K562 (cell line): ENCODE measurements around the gene ZNF774. TPM values are rescaled to one million over a fixed set of nuclear protein-coding genes. Genes with fewer than 3 reads are reported as not detected.
A peak's percentile ranks its signal among the peaks of the same experiment; 100 is the strongest.

Source experiments
- DNMT1 ChIP-seq: fragments of 450-650 bp; IDR thresholded peaks from 2 replicates; pipeline ENCODE4 v1.6.1; 2016; ENCODE audit warnings: antibody characterized with exemption, mild to moderate bottlenecking
- E2F3 ChIP-seq: fragments of 250-450 bp; sonication (Bioruptor Pico); IDR thresholded peaks from 2 replicates; pipeline ENCODE4 v1.4.0; 2020; ENCODE audit warnings: mild to moderate bottlenecking
- ELF1 ChIP-seq: fragments of 200-800 bp; sonication (Bioruptor generic); IDR thresholded peaks from 2 replicates; pipeline ENCODE4 v1.6.1; 2016; ENCODE audit warnings: missing genetic modification characterization, missing compliant biosample characterization
- EP400 ChIP-seq: fragments of 450-650 bp; IDR thresholded peaks from 2 replicates; pipeline ENCODE4 v1.6.1; 2017; ENCODE audit warnings: antibody characterized with exemption, mild to moderate bottlenecking, moderate library complexity
- ETV6 ChIP-seq, 3 experiments: fragments of 150-350 bp in 1 of 3; sonication (generic) in 1 of 3; formaldehyde crosslinking in 1 of 3; IDR thresholded peaks; 2 replicates each; pipeline versions ENCODE4 v1.6.1 to v1.8.0; 2014 to 2022; ENCODE audit warnings: borderline replicate concordance in 2 of 3, low read depth in 2 of 3, antibody characterized with exemption in 1 of 3, low read length in 1 of 3, mild to moderate bottlenecking in 1 of 3, missing genetic modification reagents in 1 of 3
- FOXK2 ChIP-seq, 2 experiments: fragments of 450-650 bp; IDR thresholded peaks in 1 of 2; conservative IDR thresholded peaks in 1 of 2; 2 replicates each; pipeline ENCODE4 v1.6.1; 2016; ENCODE audit warnings: low read depth in 2 of 2, mild to moderate bottlenecking in 1 of 2
- KLF1 ChIP-seq: fragments of 450-650 bp; IDR thresholded peaks from 2 replicates; pipeline ENCODE4 v1.6.1; 2016; ENCODE audit warnings: missing genetic modification characterization, missing compliant biosample characterization
- LCOR ChIP-seq: sonication (generic); formaldehyde crosslinking; IDR thresholded peaks from 2 replicates; pipeline ENCODE4 v1.8.0; 2022; ENCODE audit warnings: mild to moderate bottlenecking, missing genetic modification reagents
- MAFF ChIP-seq: IDR thresholded peaks from 2 replicates; pipeline ENCODE4 v1.6.1; 2012; ENCODE audit warnings: low read length, improper control_type of control experiment
- MEIS2 ChIP-seq: fragments of 450-650 bp; IDR thresholded peaks from 2 replicates; pipeline ENCODE4 v1.6.1; 2014; ENCODE audit warnings: mild to moderate bottlenecking; ENCODE audit not compliant: partially characterized antibody
- PYGO2 ChIP-seq: fragments of 450-650 bp; IDR thresholded peaks from 2 replicates; pipeline ENCODE4 v1.6.1; 2016; ENCODE audit warnings: mild to moderate bottlenecking, missing genetic modification characterization, moderate library complexity, missing compliant biosample characterization
- SAP30 ChIP-seq: fragments of 200-600 bp; sonication (generic); IDR thresholded peaks from 2 replicates; pipeline ENCODE4 v1.6.1; 2012; ENCODE audit warnings: borderline replicate concordance, low read depth, mild to moderate bottlenecking, moderate library complexity, low read length, control low read depth, inconsistent platforms; ENCODE audit not compliant: insufficient read depth, poor library complexity, severe bottlenecking
- SMAD1 ChIP-seq: fragments of 150-350 bp; IDR thresholded peaks from 2 replicates; pipeline ENCODE4 v1.6.1; 2014; ENCODE audit warnings: low read length, low read depth; ENCODE audit not compliant: partially characterized antibody
- SP1 ChIP-seq: sonication (generic); formaldehyde crosslinking; IDR thresholded peaks from 2 replicates; pipeline ENCODE4 v1.8.1; 2022; ENCODE audit warnings: mild to moderate bottlenecking, missing genetic modification reagents
- TEAD2 ChIP-seq: fragments of 450-650 bp; IDR thresholded peaks from 2 replicates; pipeline ENCODE4 v1.6.1; 2016; ENCODE audit warnings: missing genetic modification characterization, control low read depth, missing compliant biosample characterization
- ZBTB9 ChIP-seq: fragments of 450-650 bp; formaldehyde crosslinking; IDR thresholded peaks from 2 replicates; pipeline ENCODE4 v1.4.0; 2020; ENCODE audit warnings: mild to moderate bottlenecking, moderate library complexity
- ZNF830 ChIP-seq: fragments of 250-450 bp; sonication (Bioruptor Pico); IDR thresholded peaks from 2 replicates; pipeline ENCODE4 v1.5.0; 2021; ENCODE audit warnings: mild to moderate bottlenecking
- polyA plus RNA-seq, 8 experiments: library from polyadenylated mRNA; depleted of rRNA in 4 of 8; stranded (reverse) in 5 of 8; unstranded in 3 of 8; fragments of >200 nt; fragmentation: Nextera tagmentation in 2 of 8; fragmentation: Illumina TruSeq in 1 of 8; extraction: Ambion mirVana in 2 of 8; extraction: Trizol in 1 of 8; gene quantifications; 2 replicates each; pipeline versions ENCODE4 v1.2.1 to v1.2.3, GENCODE V29; 2011 to 2014; ENCODE audit warnings: inconsistent platforms in 1 of 8, missing spikeins in 1 of 8
- total RNA-seq, 7 experiments: library from RNA; depleted of rRNA in 6 of 7; stranded (reverse); fragments of >200 nt in 6 of 7; fragmentation: Illumina TruSeq in 2 of 7; extraction: Trizol in 2 of 7; gene quantifications; 2 replicates each; pipeline versions ENCODE4 v1.2.1 to v1.2.3, GENCODE V29; 2011 to 2021; ENCODE audit warnings: low replicate concordance in 1 of 7
- TF ChIP-seq, protein P1 (sequence below): fragments of 450-650 bp; IDR thresholded peaks from 2 replicates; pipeline ENCODE4 v1.6.1; 2018; ENCODE audit warnings: mild to moderate bottlenecking, low read depth; ENCODE audit not compliant: partially characterized antibody
- TF ChIP-seq, protein P2 (sequence below): sonication (generic); formaldehyde crosslinking; IDR thresholded peaks from 2 replicates; pipeline ENCODE4 v1.8.0; 2023; ENCODE audit warnings: mild to moderate bottlenecking, missing genetic modification reagents
- TF ChIP-seq, protein P3 (sequence below): fragments of 250-450 bp; sonication (Bioruptor Pico); IDR thresholded peaks from 2 replicates; pipeline ENCODE4 v1.8.0; 2022; ENCODE audit warnings: inconsistent platforms
- TF ChIP-seq, protein P4 (sequence below): fragments of 250-450 bp; sonication (Bioruptor Pico); IDR thresholded peaks from 2 replicates; pipeline ENCODE4 v1.8.0; 2022; ENCODE audit warnings: moderate library complexity, mild to moderate bottlenecking, inconsistent platforms

ZNF774 gene
- total and polyA plus RNA-seq, 9 of the 15 experiments (the other 6 are each of a cell fraction or from before 2014, with no cell fraction given), result 0.32 to 2.0 (median 1.2) TPM

- TF ChIP-seq TEAD2 (no peak), SP1 (peak; percentile 69), PYGO2 (tag) (no peak), MEIS2 (no peak), KLF1 (no peak), EP400 (no peak; the same call in 1 of the 2 replicates), SAP30 (peak; percentile 14), ETV6 (IDR thresholded peaks at IDR 0.05; ENCODE audit: borderline replicate concordance in 1 of 2, low read depth in 2 of 2, low read length in 1 of 2) (no peak), ETV6 (CRISPR knock-in tag; IDR thresholded peaks at IDR 0.05; ENCODE audit: borderline replicate concordance) (no peak), FOXK2 (conservative IDR thresholded peaks at IDR 0.05 in 1 of 2, IDR thresholded peaks at IDR 0.05 in 1 of 2; ENCODE audit: low read depth in 2 of 2) (no peak), DNMT1 (no peak), MAFF (no peak), LCOR (CRISPR knock-in tag) (no peak), ELF1 (tag) (no peak; the same call in 1 of the 2 replicates), ZNF830 (CRISPR knock-in tag) (no peak), E2F3 (CRISPR knock-in tag) (no peak), ZBTB9 (CRISPR knock-in tag) (no peak), SMAD1 (peak; percentile 8)
- TF ChIP-seq, protein P1, sequence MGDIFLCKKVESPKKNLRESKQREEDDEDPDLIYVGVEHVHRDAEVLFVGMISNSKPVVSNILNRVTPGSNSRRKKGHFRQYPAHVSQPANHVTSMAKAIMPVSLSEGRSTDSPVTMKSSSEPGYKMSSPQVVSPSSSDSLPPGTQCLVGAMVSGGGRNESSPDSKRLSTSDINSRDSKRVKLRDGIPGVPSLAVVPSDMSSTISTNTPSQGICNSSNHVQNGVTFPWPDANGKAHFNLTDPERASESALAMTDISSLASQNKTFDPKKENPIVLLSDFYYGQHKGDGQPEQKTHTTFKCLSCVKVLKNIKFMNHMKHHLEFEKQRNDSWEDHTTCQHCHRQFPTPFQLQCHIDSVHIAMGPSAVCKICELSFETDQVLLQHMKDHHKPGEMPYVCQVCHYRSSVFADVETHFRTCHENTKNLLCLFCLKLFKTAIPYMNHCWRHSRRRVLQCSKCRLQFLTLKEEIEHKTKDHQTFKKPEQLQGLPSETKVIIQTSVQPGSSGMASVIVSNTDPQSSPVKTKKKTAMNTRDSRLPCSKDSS, result no peak
- TF ChIP-seq, protein P2, sequence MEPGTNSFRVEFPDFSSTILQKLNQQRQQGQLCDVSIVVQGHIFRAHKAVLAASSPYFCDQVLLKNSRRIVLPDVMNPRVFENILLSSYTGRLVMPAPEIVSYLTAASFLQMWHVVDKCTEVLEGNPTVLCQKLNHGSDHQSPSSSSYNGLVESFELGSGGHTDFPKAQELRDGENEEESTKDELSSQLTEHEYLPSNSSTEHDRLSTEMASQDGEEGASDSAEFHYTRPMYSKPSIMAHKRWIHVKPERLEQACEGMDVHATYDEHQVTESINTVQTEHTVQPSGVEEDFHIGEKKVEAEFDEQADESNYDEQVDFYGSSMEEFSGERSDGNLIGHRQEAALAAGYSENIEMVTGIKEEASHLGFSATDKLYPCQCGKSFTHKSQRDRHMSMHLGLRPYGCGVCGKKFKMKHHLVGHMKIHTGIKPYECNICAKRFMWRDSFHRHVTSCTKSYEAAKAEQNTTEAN (CRISPR knock-in tag), result no peak
- TF ChIP-seq, protein P3, sequence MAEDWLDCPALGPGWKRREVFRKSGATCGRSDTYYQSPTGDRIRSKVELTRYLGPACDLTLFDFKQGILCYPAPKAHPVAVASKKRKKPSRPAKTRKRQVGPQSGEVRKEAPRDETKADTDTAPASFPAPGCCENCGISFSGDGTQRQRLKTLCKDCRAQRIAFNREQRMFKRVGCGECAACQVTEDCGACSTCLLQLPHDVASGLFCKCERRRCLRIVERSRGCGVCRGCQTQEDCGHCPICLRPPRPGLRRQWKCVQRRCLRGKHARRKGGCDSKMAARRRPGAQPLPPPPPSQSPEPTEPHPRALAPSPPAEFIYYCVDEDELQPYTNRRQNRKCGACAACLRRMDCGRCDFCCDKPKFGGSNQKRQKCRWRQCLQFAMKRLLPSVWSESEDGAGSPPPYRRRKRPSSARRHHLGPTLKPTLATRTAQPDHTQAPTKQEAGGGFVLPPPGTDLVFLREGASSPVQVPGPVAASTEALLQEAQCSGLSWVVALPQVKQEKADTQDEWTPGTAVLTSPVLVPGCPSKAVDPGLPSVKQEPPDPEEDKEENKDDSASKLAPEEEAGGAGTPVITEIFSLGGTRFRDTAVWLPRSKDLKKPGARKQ, result no peak
- TF ChIP-seq, protein P4, sequence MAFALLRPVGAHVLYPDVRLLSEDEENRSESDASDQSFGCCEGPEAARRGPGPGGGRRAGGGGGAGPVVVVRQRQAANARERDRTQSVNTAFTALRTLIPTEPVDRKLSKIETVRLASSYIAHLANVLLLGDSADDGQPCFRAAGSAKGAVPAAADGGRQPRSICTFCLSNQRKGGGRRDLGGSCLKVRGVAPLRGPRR (CRISPR knock-in tag), result no peak
Observed at GRCh38 chr15:90387534-90388461, 35.7 kb downstream of the ZNF774 start, which contains the start of gene IQGAP1 (continued).
